ENCODE data around the gene HLA-DPA1.

DNA sequence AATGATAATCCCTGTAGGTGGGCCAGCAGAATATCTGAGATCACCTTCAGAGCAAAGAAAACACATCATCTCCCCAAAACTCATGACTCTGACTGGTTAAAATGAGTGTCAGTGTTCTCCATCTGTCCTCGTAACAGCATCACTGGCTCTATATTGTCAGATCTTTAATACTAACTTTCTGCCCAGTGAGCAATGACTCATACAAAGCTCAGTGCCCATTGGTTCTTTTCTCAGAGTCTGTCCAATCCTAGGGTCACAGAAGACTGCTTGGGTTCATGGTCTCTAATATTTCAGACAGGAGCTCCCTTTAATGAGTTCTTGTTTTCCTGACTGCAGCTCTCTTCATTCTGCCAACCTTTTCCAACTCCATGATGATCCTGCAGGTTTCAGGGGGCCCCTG, 38.7 kb upstream of the HLA-DPA1 start:
- no peak for TF ChIP-seq CTCF (conservative IDR thresholded peaks at IDR 0.05)
- TF ChIP-seq ZFX (IDR thresholded peaks at IDR 0.05) = no peak
